Measurements from ENCODE around the gene PARP1.

DNA sequence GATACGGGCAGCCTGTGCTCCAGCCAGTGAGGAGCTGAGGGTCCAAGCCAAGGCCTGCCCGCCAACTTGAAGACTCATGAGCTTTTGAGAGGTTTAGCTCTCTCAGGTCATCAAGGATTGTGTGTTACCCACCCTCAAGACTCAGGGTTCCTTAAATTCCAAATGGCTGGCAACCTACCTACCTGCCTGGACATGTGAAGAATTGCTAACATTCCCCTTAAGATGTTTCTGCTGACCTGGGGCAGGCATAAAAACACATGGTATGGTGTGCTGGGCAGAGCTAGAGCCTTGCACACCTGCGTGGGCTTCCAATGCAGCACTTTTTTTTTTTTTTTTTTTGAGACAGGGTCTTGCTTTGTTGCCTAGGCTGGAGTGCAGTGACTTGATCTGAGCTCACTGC, 17.2 kb downstream of the PARP1 start:
- TF ChIP-seq, protein P1, sequence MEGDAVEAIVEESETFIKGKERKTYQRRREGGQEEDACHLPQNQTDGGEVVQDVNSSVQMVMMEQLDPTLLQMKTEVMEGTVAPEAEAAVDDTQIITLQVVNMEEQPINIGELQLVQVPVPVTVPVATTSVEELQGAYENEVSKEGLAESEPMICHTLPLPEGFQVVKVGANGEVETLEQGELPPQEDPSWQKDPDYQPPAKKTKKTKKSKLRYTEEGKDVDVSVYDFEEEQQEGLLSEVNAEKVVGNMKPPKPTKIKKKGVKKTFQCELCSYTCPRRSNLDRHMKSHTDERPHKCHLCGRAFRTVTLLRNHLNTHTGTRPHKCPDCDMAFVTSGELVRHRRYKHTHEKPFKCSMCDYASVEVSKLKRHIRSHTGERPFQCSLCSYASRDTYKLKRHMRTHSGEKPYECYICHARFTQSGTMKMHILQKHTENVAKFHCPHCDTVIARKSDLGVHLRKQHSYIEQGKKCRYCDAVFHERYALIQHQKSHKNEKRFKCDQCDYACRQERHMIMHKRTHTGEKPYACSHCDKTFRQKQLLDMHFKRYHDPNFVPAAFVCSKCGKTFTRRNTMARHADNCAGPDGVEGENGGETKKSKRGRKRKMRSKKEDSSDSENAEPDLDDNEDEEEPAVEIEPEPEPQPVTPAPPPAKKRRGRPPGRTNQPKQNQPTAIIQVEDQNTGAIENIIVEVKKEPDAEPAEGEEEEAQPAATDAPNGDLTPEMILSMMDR (IDR thresholded peaks at IDR 0.05) = no peak
- no peak for TF ChIP-seq EP300 (IDR thresholded peaks at IDR 0.05)
- TF ChIP-seq POLR2AphosphoS5 (IDR thresholded peaks at IDR 0.05) = no peak
- no peak for TF ChIP-seq POLR2A (IDR thresholded peaks at IDR 0.05)
